ENCODE measurements around the gene IL2RA. TPM values are rescaled to one million over a fixed set of nuclear protein-coding genes. Genes with fewer than 3 reads are reported as not detected.

Gene IL2RA
- total and polyA plus RNA-seq, 10 of the 15 experiments (the other 5 are each of a cell fraction or from before 2014, with no cell fraction given), result 2.2 to 6.0 (median 4.9) TPM

DNA sequence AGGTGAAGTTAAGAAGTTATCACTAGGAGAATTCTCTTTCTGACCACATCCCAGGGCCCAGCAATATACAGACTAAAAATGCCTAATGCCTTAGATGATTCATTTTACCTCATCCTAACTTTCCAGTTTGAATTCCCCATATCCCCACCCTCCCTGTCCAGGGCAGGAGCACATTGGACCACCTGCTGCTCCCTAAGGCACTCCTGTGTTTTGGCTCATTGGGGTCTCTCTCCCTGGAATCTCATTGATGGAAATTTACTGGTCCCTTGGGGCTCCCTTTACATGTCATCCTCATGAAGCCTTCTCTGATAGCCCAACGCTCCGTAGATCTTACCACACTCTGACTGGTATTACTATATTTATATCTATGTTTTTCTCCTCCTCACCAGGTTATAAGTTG is 2.7 kb downstream of the IL2RA start:
- SMC1A ChIA-PET (ENCODE audit: uncharacterized antibody, unreplicated experiment), result interaction anchor here (3.9 kb wide), 1 partner anchor 13 kb away, joined by 18 read pairs; no protein-coding TSS in a partner anchor
- H3K27me3 ChIP-seq (replicated peaks in 1 of 2; ENCODE audit: control insufficient read depth in 2 of 2, insufficient read depth in 2 of 2, low read length in 1 of 2), result no peaks in the 10 kb centered on the region
- H4K20me1 ChIP-seq (ENCODE audit: control insufficient read depth, insufficient read depth), result no peaks in the 10 kb centered on the region
- no peak overlapping the region for H3K27ac ChIP-seq (ENCODE audit: control insufficient read depth, insufficient read depth)
- BruUV-seq (replicated peaks), result no TSS peak
- in situ Hi-C loops (cut with MboI), result no loop called here
- TF ChIP-seq POLR2A (IDR thresholded peaks at IDR 0.05; ENCODE audit: low read depth, low read length), result no peak
- no peak for TF ChIP-seq LARP7 (IDR thresholded peaks at IDR 0.05)
- TF ChIP-seq POU2F2 (IDR thresholded peaks at IDR 0.05; ENCODE audit: borderline replicate concordance, low read depth, low read length), result no peak
- no peak for TF ChIP-seq NBN (IDR thresholded peaks at IDR 0.05)
- TF ChIP-seq RFX5 (IDR thresholded peaks at IDR 0.05; ENCODE audit: low read depth, low read length), result no peak
- TF ChIP-seq ATF7 (IDR thresholded peaks at IDR 0.05; ENCODE audit: low read depth), result no peak
- no peak for TF ChIP-seq EGR1 (IDR thresholded peaks at IDR 0.05; ENCODE audit: borderline replicate concordance in 1 of 2, low read depth in 2 of 2, low read length in 2 of 2)
- no peak for TF ChIP-seq RAD21 (IDR thresholded peaks at IDR 0.05; ENCODE audit: insufficient read depth, low read depth, low read length)
- TF ChIP-seq MAX (IDR thresholded peaks at IDR 0.05; ENCODE audit: low read depth, low read length), result no peak
- no peak for TF ChIP-seq SPI1 (IDR thresholded peaks at IDR 0.05; ENCODE audit: borderline replicate concordance, insufficient read depth, low read depth, low read length)
- no peak for TF ChIP-seq SIX5 (IDR thresholded peaks at IDR 0.05; ENCODE audit: low read depth, low read length, severe bottlenecking)
- no peak for TF ChIP-seq MXI1 (IDR thresholded peaks at IDR 0.05; ENCODE audit: low read depth, low read length)
- TF ChIP-seq MTA2 (IDR thresholded peaks at IDR 0.05; ENCODE audit: low read depth), result no peak
- no peak for TF ChIP-seq HDGF (IDR thresholded peaks at IDR 0.05)
- TF ChIP-seq SP1 (IDR thresholded peaks at IDR 0.05; ENCODE audit: low read depth, low read length), result no peak
- no peak for TF ChIP-seq JUND (IDR thresholded peaks at IDR 0.05; ENCODE audit: low read depth, low read length)
- no peak for TF ChIP-seq STAT1 (conservative IDR thresholded peaks at IDR 0.05)
- no peak for TF ChIP-seq MYC (IDR thresholded peaks at IDR 0.05; ENCODE audit: insufficient read depth, insufficient read length, insufficient replicate concordance, low read length, severe bottlenecking)
- no peak for TF ChIP-seq PAX5 (IDR thresholded peaks at IDR 0.05; ENCODE audit: borderline replicate concordance, low read depth, low read length)
- RAD21 ChIA-PET (ENCODE audit: unreplicated experiment), result interaction anchor here (1.1 kb wide), 1 partner anchor 8 kb away, joined by 3 read pairs; no protein-coding TSS in a partner anchor
- CTCF ChIA-PET, result interaction anchor here (1.9 kb wide), 1 partner anchor 10 kb away, joined by 5 read pairs; no protein-coding TSS in a partner anchor
- intact Hi-C loops (cut with micrococcal nuclease; ENCODE audit: unreplicated experiment), result no loop called here
- no peak overlapping the region; the same call in 1 of the 2 replicates for H3K4me2 ChIP-seq (ENCODE audit: control insufficient read depth, insufficient read depth)
- H3K9me3 ChIP-seq (replicated peaks; ENCODE audit: control insufficient read depth, insufficient read depth, low read length), result no peaks in the 10 kb centered on the region
- WGBS (ENCODE audit: insufficient coverage, insufficient replicate concordance, low lambda C conversion rate, missing lambda C conversion rate), result 91% methylated on average over 2 of the region's 2 CpGs
- H3K4me3 ChIP-seq, result no peak overlapping the region
- DNase-seq (ENCODE audit: low read depth, low spot score), result no peak
- H3K36me3 ChIP-seq (ENCODE audit: control insufficient read depth in 2 of 2, insufficient read depth in 2 of 2, low read length in 1 of 2), result no peaks in the 10 kb centered on the region
- no peak for ATAC-seq
- no peak overlapping the region for H3K9ac ChIP-seq (ENCODE audit: control insufficient read depth, insufficient read depth, low read length)
- no peaks in the 10 kb centered on the region; the same call in 1 of the 2 replicates for H3K79me2 ChIP-seq (ENCODE audit: control insufficient read depth, insufficient read depth, low read length)
- H2AFZ ChIP-seq (ENCODE audit: control insufficient read depth, low read depth, low read length), result no peak overlapping the region
- H3K4me1 ChIP-seq (ENCODE audit: control insufficient read depth, insufficient read depth, low read length), result peaks cover 40% of the 10 kb centered on the region
- no peak for FAIRE-seq
- POLR2A ChIA-PET, result no interaction called here
